ENCODE results near the gene PTPRN2.
"Not testable (repeated sequence)": the region's sequence is repeated elsewhere in the genome, so short reads cannot be mapped to it uniquely, and the experiment has no call there.

The PTPRN2 gene

DNA sequence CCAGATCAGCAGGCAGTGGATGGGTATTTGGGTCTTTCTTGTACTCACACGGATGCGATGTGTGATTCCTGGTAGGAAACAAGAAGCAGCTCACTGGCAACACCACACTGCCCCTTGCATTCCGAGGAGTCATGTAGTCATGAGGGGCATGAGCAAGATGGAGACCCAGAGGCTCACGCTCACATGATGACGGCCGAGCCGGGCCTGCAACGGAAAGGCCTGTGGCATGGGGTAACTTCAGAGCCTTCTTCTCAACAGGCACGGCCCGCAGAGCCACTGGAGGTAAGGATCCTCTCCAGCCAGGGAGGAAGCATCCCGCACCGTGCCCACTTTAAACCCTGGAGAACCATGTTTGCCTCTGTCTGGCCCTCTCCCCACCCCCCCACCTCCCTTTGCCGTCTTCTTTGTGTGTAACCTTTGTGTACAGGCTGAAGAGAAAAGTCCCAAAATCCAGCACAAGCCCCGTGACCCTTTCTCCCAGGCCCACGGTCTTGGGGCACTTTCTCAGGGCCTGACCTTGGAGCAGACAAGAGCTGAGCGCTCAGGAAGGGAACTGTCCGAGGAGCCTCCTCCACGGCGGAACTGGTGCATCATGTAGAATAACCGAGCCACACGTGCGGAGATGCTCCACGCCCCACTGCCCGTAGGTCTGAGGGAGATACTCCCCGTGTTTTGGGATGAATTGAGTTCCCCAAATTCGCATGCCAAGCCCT is 734.4 kb downstream of the PTPRN2 start:
- peak in 3 of 4 experiments; percentile 23 to 48 (median 31) for DNase-seq

DNA sequence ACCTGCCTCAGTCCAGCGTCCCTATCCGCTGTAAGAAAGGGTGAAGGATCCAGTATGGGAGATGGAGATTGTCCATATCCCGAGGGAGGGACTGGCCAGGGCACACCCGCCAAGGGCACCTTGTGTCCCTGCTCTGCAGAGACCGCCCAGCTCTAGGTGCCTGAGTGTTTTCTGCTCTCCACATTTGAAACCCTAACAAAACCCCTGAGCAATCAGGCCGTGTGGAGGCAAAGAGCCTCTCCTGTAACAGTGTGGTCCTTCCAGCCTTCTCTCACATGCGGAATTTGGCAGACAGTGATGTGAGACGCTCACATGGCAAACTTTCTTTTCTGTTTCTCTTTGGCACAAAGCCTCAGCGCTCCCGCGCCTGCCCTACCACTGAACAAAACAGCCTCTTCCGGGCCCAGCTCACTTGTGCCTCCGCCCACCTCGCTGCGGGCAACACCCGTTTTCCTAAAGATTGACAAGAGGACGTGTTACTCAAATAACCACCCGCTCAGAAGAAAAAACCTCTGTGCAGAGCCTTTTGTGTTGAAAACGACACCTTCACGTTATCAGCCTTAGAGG is 736.0 kb downstream of the PTPRN2 start:
- peak; percentile 87 to 94 (median 93) for DNase-seq

- DNase-seq, result no peak
These were observed 736.9 kb downstream of the PTPRN2 start for GRCh38 chr7:157850481-157851444.

DNA sequence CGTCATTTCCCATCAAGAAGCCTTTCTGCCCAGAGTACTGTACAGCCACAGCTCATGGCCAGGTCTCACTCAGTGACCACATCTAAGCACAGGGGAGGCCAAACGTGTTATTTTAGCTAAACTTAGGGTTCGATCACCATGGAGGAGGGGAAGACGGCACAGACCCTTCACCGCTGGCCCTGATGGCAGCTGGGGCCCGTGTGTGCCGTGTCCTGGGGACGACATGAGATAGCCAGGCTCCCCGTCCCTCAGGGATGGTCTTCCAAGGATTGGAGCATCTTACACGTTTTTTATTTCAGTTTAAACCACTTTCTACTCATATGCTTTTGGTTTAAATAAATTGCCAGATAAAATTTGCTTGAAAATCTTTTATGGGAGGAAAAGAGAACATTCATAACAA is 737.9 kb downstream of the PTPRN2 start:
- DNase-seq, result no peak

GRCh38 chr7:157849341-157849596 is 738.4 kb downstream of the PTPRN2 start:
- no peak for DNase-seq

DNA sequence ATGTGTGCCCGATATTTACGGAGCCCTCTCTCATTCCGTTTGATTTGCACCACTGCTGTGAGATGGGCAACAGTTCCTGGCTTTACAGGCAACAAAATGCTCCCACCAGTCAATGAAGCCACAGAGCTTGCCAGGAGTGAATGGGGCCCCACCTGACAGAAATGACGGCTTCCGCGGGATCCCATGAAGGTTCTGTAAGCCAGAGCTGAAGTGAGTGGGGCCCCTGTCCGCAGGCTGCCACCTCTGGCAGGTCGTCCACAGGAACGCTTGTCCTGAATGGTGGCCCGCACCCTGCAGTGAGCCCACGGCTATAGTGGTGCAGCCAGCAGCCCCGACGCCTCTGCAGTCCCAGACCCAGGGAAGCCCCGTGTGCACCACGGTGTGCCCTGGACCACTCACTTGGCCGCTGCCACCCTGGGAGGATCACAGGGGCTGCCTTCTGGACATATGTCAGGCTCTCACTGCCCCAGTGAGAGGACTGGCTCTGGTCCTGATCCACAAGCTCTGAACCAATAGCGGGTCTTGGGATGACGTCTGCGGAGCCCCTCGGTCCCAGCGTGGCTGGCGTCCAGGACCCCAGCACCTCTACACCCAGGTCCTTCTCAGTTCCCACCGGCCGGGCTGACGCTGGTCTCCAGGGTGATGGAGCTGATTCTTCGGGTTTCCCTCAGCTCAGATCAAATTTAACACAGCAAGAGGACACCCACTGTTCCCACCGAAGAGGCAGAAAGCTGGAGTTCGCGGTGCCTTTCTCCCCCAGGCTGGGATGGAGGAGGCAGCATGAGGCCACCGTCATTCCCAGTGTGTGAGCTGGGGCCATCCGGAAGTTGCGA is 738.9 kb downstream of the PTPRN2 start:
- DNase-seq, result no peak

DNA sequence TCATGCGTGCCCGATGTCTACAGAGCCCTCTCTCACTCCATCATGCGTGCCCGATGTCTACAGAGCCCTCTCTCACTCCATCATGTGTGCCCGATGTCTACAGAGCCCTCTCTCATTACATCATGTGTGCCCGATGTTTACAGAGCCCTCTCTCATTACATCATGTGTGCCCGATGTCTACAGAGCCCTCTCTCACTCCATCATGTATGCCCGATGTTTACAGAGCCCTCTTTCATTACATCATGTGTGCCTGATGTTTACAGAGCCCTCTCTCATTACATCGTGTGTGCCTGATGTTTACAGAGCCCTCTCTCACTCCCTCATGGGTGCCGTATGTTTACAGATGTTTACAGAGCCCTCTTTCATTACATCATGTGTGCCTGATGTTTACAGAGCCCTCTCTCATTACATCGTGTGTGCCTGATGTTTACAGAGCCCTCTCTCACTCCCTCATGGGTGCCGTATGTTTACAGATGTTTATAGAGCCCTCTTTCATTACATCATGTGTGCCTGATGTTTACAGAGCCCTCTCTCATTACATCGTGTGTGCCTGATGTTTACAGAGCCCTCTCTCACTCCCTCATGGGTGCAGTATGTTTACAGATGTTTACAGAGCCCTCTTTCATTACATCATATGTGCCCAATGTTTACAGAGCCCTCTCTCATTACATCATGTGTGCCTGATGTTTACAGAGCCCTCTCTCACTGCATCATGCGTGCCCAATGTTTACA is 739.7 kb downstream of the PTPRN2 start:
- not testable (repeated sequence) for DNase-seq

- DNase-seq, result not testable (repeated sequence)
These were observed 740.9 kb downstream of the PTPRN2 start for GRCh38 chr7:157846746-157847145.

GRCh38 chr7:157846271-157846670 is 741.4 kb downstream of the PTPRN2 start:
- peak in 1 of 4 experiments; percentile 7 for DNase-seq

- peak in 2 of 4 experiments; percentile 13 to 18 for DNase-seq
These were observed 742.3 kb downstream of the PTPRN2 start for GRCh38 chr7:157845203-157845835.

DNA sequence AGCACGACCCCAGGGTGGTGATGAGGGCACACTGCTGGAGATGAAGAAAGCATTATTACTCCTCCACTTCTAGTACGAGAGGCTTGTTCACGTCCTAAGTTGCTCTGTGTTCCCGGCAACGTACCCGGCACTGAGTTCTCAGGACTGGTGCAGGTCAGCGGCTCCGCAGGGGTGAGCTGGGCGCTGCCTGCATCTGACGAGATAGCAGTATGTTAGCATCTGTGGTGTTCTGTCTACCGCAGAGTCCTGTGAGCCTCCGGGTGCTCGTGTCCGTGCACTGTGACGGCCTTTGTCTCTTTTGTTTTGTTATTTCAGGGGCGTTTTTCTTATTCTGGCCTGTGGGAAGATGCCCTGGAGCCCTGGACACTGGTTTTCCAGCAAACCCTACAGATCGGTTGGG is 743.0 kb downstream of the PTPRN2 start:
- DNase-seq, result no peak

- no peak for DNase-seq
These were observed 743.5 kb downstream of the PTPRN2 start for GRCh38 chr7:157844141-157844540.

DNA sequence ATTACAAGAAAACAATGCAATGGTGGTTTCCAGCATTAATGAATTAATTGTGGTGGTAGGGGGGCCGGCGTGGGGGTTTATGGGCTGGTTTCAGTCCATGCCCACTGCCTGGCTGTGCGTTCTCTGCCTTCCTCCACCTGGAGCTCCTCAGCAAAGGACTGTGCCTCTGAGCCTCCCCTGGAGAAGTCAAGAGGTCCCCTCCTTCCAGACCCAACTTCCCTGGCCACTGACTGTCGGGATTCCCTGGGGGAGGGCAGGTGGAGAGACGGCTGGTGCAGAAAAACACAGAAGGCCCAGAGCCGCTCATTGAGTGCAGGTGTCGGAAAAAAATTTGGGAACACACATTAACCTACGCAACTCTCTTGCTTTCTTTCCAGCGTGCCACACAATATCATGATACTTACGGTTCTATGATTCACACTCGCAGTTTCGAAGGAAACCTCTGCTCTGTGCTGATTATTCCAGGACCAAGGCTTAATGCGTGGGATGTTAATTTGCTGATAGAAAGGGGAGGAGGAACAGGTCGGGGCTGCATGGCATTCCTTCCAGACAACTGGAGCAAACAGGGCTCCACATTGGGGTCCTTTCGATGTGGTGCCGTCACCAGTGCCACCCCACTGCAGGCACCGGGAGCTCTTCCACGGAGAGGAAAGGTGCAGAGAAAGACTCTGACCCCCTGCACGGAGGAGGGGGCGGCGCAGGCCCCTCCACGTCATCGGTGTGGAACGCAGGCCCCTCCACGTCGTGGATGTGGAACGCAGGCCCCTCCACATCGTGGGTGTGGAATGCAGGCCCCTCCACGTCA is 744.1 kb downstream of the PTPRN2 start:
- DNase-seq, result no peak

- DNase-seq, result no peak
These were observed 745.8 kb downstream of the PTPRN2 start for GRCh38 chr7:157841773-157842370.

DNA sequence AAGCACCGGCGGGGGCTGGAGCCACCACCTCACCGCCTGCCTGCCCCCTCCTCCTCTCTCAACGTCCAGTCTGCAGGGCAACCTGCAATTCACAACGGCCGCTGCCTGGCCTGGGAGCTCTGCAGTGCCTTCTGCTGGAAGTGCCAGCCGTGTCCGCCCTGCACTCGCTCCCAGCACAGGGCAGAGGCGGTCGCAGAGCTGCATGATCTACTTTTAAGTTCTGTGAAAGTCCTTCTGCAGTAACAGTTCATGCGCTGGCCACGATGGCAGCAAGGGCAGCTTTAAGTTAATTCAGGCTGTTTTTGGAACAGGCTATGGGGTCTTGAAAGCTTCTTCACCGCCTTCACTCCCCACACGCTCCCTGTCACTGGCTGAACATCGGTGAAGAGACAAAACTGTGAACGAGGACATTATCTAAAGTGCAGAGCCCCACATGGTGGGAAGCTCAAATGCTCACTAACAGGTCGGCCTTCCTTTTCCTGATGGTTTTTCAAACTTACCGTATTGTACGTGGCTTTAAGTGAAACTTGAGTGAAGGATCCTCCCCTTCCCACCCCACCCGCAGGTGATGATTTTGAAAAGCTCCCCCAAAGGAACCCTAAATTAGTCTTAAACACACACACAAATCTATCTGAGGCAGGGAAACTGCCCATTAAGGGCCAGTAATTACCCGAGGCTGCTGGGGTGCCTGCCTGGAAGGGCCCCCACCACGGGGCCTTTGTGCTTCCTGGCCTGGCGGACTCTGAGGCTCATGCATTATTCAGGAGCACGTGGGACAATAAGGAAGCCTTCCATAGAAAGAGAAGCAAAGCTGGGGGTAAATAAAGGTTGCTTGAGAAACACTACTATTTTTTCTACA is 746.5 kb downstream of the PTPRN2 start:
- no peak for DNase-seq

DNA sequence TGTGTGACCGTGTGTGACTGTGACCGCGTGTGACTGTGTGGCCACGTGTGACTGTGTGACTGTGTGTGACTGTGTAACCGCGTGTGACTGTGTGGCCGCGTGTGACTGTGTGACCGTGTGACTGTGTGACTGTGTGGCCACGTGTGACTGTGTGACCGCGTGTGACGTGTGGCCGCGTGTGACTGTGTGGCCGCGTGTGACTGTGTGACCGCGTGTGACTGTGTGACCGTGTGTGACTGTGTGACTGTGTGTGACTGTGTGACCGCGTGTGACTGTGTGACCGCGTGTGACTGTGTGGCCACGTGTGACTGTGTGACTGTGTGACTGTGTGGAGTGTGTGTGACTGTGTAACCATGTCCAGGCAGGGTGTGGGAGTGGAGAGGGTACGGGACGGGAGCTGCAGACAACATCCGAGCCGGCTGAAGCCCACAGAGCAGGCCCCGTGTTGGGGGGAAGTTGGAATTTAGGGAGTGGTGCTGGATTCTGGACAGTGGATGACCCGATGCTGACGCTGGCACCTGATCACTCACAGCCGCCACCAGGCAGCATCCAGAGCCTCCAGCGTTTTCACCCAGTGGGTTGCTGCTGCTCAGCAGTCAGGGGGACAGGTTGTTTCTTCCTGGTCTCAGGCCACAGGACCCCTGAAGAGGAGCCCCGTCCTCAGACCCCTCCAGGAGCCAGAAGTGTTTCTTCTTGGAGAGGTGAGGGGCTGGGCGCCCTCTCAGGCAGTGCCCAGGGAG is 747.3 kb downstream of the PTPRN2 start:
- DNase-seq, result no peak

GRCh38 chr7:157839672-157840167 is 747.9 kb downstream of the PTPRN2 start:
- DNase-seq, result no peak

DNA sequence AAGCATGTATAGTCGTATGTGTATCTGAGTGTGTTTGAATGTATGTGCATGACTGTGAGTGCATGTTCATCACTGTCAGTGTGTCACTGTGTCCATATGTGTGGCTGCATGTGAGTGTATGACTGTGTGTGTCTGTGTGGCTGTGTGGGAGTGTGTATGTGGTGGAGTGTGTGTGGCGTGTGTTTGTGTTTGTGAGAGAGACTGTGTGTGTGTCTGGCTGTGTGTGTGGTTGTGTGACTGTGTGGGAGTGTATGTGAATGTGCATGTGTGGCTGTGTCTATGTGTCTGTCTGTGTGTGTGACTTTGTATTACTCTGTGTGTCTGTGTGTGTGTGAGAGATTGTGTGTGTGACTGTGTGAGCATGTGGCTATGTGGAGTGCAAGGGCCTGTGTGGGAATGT is 748.4 kb downstream of the PTPRN2 start:
- DNase-seq, result no peak

Measured in suppressor macrophage (primary cell).